ENCODE results near the gene BTRC.
"Not testable (repeated sequence)": the region's sequence is repeated elsewhere in the genome, so short reads cannot be mapped to it uniquely, and the experiment has no call there.

BTRC gene

GRCh38 chr10:101330231-101330630 is 23.7 kb upstream of the BTRC start:
- no peaks in the 10 kb centered on the region for H3K9me3 ChIP-seq (ENCODE audit: control insufficient read depth, insufficient read depth, low read length)
- H3K36me3 ChIP-seq (ENCODE audit: insufficient read depth, low read length): no peaks in the 10 kb centered on the region
- H3K4me1 ChIP-seq (ENCODE audit: insufficient read depth, low read length): peaks cover 5% of the 10 kb centered on the region
- no peak overlapping the region for H3K9ac ChIP-seq (ENCODE audit: low read depth, low read length)

GRCh38 chr10:101330631-101331225 is 23.2 kb upstream of the BTRC start:
- Histone ChIP-seq H3K36me3 (ENCODE audit: insufficient read depth, low read length) (no peaks in the 10 kb centered on the region), H3K4me1 (ENCODE audit: insufficient read depth, low read length) (peaks cover 5% of the 10 kb centered on the region), H3K9me3 (ENCODE audit: control insufficient read depth, insufficient read depth, low read length) (no peaks in the 10 kb centered on the region), H3K9ac (ENCODE audit: low read depth, low read length) (no peak overlapping the region)

- Histone ChIP-seq H3K4me1 (ENCODE audit: insufficient read depth, low read length) (peaks cover 5% of the 10 kb centered on the region), H3K9me3 (ENCODE audit: control insufficient read depth, insufficient read depth, low read length) (no peaks in the 10 kb centered on the region), H3K36me3 (ENCODE audit: insufficient read depth, low read length) (no peaks in the 10 kb centered on the region), H3K9ac (ENCODE audit: low read depth, low read length) (no peak overlapping the region)
Measured at GRCh38 chr10:101331956-101332355, 22.0 kb upstream of the BTRC start.

- H3K4me1 ChIP-seq (ENCODE audit: insufficient read depth, low read length); H3K36me3 ChIP-seq (ENCODE audit: insufficient read depth, low read length); H3K9me3 ChIP-seq (ENCODE audit: control insufficient read depth, insufficient read depth, low read length); H3K9ac ChIP-seq (ENCODE audit: low read depth, low read length): not testable (repeated sequence)
Measured at GRCh38 chr10:101334259-101334658, 19.7 kb upstream of the BTRC start.

- no peaks in the 10 kb centered on the region for H3K9me3 ChIP-seq (ENCODE audit: control insufficient read depth, insufficient read depth, low read length)
- H3K9ac ChIP-seq (ENCODE audit: low read depth, low read length): no peak overlapping the region
Measured at GRCh38 chr10:101336382-101336781, 17.6 kb upstream of the BTRC start.

GRCh38 chr10:101337836-101338235 is 16.1 kb upstream of the BTRC start:
- Histone ChIP-seq H3K9me3 (ENCODE audit: control insufficient read depth, insufficient read depth, low read length) (no peaks in the 10 kb centered on the region), H3K36me3 (ENCODE audit: insufficient read depth, low read length) (no peaks in the 10 kb centered on the region), H3K4me1 (ENCODE audit: insufficient read depth, low read length) (no peaks in the 10 kb centered on the region), H3K9ac (ENCODE audit: low read depth, low read length) (no peak overlapping the region)

More at GRCh38 chr10:101336382-101336781, 17.6 kb upstream of the BTRC start:
- Histone ChIP-seq H3K36me3 (ENCODE audit: insufficient read depth, low read length) (no peaks in the 10 kb centered on the region), H3K4me1 (ENCODE audit: insufficient read depth, low read length) (no peaks in the 10 kb centered on the region)

- H3K9ac ChIP-seq (ENCODE audit: low read depth, low read length): no peak overlapping the region
- H3K9me3 ChIP-seq (ENCODE audit: control insufficient read depth, insufficient read depth, low read length): no peaks in the 10 kb centered on the region
- H3K36me3 ChIP-seq (ENCODE audit: insufficient read depth, low read length): no peaks in the 10 kb centered on the region
- no peaks in the 10 kb centered on the region for H3K4me1 ChIP-seq (ENCODE audit: insufficient read depth, low read length)
Measured at GRCh38 chr10:101341438-101341837, 12.5 kb upstream of the BTRC start.

GRCh38 chr10:101346177-101346576 is 7.8 kb upstream of the BTRC start:
- no peaks in the 10 kb centered on the region for H3K36me3 ChIP-seq (ENCODE audit: insufficient read depth, low read length)
- no peaks in the 10 kb centered on the region for H3K9me3 ChIP-seq (ENCODE audit: control insufficient read depth, insufficient read depth, low read length)
- no peaks in the 10 kb centered on the region for H3K4me1 ChIP-seq (ENCODE audit: insufficient read depth, low read length)
- H3K9ac ChIP-seq (ENCODE audit: low read depth, low read length): no peak overlapping the region

GRCh38 chr10:101351017-101351416 is 2.9 kb upstream of the BTRC start:
- Histone ChIP-seq H3K36me3 (ENCODE audit: insufficient read depth, low read length) (no peaks in the 10 kb centered on the region), H3K9ac (ENCODE audit: low read depth, low read length) (no peak overlapping the region), H3K9me3 (ENCODE audit: control insufficient read depth, insufficient read depth, low read length) (no peaks in the 10 kb centered on the region), H3K4me1 (ENCODE audit: insufficient read depth, low read length) (no peaks in the 10 kb centered on the region; the same call in 1 of the 2 replicates)

GRCh38 chr10:101351477-101351876 is 2.5 kb upstream of the BTRC start:
- H3K4me1 ChIP-seq (ENCODE audit: insufficient read depth, low read length): no peaks in the 10 kb centered on the region; the same call in 1 of the 2 replicates
- no peaks in the 10 kb centered on the region for H3K36me3 ChIP-seq (ENCODE audit: insufficient read depth, low read length)
- H3K9ac ChIP-seq (ENCODE audit: low read depth, low read length): no peak overlapping the region
- no peaks in the 10 kb centered on the region for H3K9me3 ChIP-seq (ENCODE audit: control insufficient read depth, insufficient read depth, low read length)

GRCh38 chr10:101352857-101353256 is 1.1 kb upstream of the BTRC start:
- H3K9ac ChIP-seq (ENCODE audit: low read depth, low read length): peak overlapping the region; percentile 52; the same call in 1 of the 2 replicates
- not testable (repeated sequence) for H3K4me1 ChIP-seq (ENCODE audit: insufficient read depth, low read length); H3K9me3 ChIP-seq (ENCODE audit: control insufficient read depth, insufficient read depth, low read length)

GRCh38 chr10:101354328-101355071 is 535 bp downstream of the BTRC start:
- Histone ChIP-seq H3K4me1 (ENCODE audit: insufficient read depth, low read length) (no peaks in the 10 kb centered on the region; the same call in 1 of the 2 replicates), H3K9ac (ENCODE audit: low read depth, low read length) (peak overlapping the region; percentile 75), H3K36me3 (ENCODE audit: insufficient read depth, low read length) (no peaks in the 10 kb centered on the region), H3K9me3 (ENCODE audit: control insufficient read depth, insufficient read depth, low read length) (no peaks in the 10 kb centered on the region)

More at GRCh38 chr10:101352857-101353256, 1.1 kb upstream of the BTRC start:
- H3K36me3 ChIP-seq (ENCODE audit: insufficient read depth, low read length): not testable (repeated sequence)

GRCh38 chr10:101355072-101355706 is 1.2 kb downstream of the BTRC start:
- H3K36me3 ChIP-seq (ENCODE audit: insufficient read depth, low read length): no peaks in the 10 kb centered on the region
- H3K9ac ChIP-seq (ENCODE audit: low read depth, low read length): peak overlapping the region; percentile 75
- H3K9me3 ChIP-seq (ENCODE audit: control insufficient read depth, insufficient read depth, low read length): no peaks in the 10 kb centered on the region
- H3K4me1 ChIP-seq (ENCODE audit: insufficient read depth, low read length): no peaks in the 10 kb centered on the region; the same call in 1 of the 2 replicates

GRCh38 chr10:101356132-101356531 is 2.2 kb downstream of the BTRC start:
- no peak overlapping the region for H3K9ac ChIP-seq (ENCODE audit: low read depth, low read length)
- no peaks in the 10 kb centered on the region; the same call in 1 of the 2 replicates for H3K4me1 ChIP-seq (ENCODE audit: insufficient read depth, low read length)
- no peaks in the 10 kb centered on the region for H3K9me3 ChIP-seq (ENCODE audit: control insufficient read depth, insufficient read depth, low read length)
- no peaks in the 10 kb centered on the region for H3K36me3 ChIP-seq (ENCODE audit: insufficient read depth, low read length)

GRCh38 chr10:101357958-101358357 is 4.0 kb downstream of the BTRC start:
- Histone ChIP-seq H3K9me3 (ENCODE audit: control insufficient read depth, insufficient read depth, low read length) (no peaks in the 10 kb centered on the region), H3K9ac (ENCODE audit: low read depth, low read length) (no peak overlapping the region), H3K36me3 (ENCODE audit: insufficient read depth, low read length) (no peaks in the 10 kb centered on the region), H3K4me1 (ENCODE audit: insufficient read depth, low read length) (no peaks in the 10 kb centered on the region; the same call in 1 of the 2 replicates)

Data from ES-I3 (cell line).